ENCODE data around the gene KCTD20. TPM values are rescaled to one million over a fixed set of nuclear protein-coding genes. Genes with fewer than 3 reads are reported as not detected.

Gene KCTD20
- total and polyA plus RNA-seq, 10 of the 15 experiments (the other 5 are each of a cell fraction or from before 2014, with no cell fraction given), result 18.1 to 77.0 (median 50.5) TPM

DNA sequence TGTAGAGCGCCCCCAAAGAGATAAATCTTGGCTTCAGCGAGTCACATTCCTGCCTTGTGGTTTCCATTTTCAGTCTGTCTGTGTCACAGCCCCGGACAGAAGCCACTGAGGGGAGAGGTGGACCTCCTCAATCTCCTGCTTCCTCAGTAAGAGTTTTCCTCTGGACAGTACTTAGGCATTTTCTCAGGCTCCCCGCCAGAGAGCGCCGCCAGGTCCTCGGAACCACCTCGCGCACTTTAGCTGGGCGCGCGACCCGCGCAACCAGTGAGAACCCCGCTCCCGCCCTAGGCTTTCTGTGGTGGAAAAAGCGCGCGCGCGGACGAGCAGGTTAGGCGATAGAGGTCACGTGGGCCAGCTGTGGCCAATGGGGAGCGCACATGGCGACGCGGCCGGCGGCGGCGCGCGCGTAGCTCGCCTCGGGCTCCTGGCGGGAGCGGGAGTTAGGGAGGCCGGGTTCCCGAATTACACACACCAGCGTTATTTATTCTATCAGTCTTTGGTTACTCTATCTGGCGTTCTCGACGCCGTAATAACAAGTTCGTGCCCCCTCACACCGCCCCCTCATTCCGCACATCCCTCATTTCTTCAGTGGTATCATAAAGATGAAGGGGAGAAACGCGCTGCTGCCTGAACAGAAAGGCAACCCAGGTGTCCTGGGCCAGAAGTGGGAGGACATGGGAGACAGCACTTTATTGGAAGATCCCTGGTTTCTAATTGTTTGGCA, 19.5 kb upstream of the KCTD20 start (continued):
- TF ChIP-seq, protein P1, sequence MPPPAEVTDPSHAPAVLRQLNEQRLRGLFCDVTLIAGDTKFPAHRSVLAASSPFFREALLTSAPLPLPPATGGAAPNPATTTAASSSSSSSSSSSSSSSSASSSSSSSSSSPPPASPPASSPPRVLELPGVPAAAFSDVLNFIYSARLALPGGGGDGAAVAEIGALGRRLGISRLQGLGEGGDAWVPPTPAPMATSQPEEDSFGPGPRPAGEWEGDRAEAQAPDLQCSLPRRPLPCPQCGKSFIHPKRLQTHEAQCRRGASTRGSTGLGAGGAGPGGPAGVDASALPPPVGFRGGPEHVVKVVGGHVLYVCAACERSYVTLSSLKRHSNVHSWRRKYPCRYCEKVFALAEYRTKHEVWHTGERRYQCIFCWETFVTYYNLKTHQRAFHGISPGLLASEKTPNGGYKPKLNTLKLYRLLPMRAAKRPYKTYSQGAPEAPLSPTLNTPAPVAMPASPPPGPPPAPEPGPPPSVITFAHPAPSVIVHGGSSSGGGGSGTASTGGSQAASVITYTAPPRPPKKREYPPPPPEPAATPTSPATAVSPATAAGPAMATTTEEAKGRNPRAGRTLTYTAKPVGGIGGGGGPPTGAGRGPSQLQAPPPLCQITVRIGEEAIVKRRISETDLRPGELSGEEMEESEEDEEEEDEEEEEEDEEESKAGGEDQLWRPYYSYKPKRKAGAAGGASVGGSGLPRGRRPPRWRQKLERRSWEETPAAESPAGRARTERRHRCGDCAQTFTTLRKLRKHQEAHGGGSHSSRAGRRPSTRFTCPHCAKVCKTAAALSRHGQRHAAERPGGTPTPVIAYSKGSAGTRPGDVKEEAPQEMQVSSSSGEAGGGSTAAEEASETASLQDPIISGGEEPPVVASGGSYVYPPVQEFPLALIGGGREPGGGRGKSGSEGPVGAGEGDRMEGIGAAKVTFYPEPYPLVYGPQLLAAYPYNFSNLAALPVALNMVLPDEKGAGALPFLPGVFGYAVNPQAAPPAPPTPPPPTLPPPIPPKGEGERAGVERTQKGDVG (CRISPR knock-in tag; IDR thresholded peaks at IDR 0.05), result no peak
- no peak for TF ChIP-seq EP300 (IDR thresholded peaks at IDR 0.05; ENCODE audit: borderline replicate concordance in 1 of 2, control insufficient read depth in 1 of 2, low read depth in 2 of 2, low read length in 2 of 2)
- TF ChIP-seq EED (IDR thresholded peaks at IDR 0.05; ENCODE audit: low read depth), result peak; percentile 73; the same call in 1 of the 2 replicates
- no peak; the same call in 1 of the 2 replicates for TF ChIP-seq CBFB (IDR thresholded peaks at IDR 0.05; ENCODE audit: low read depth)
- TF ChIP-seq SIN3A (IDR thresholded peaks at IDR 0.05; ENCODE audit: low read depth, low read length), result no peak
- TF ChIP-seq MTA2 (IDR thresholded peaks at IDR 0.05; ENCODE audit: low read depth), result 0 out of 2 replicates have a peak, but pooled peaks have one; percentile 12
- no peak for TF ChIP-seq GABPA (IDR thresholded peaks at IDR 0.05; ENCODE audit: low read depth)
- TF ChIP-seq WRNIP1 (IDR thresholded peaks at IDR 0.05; ENCODE audit: borderline replicate concordance, low read depth, low read length), result no peak
- peak; percentile 70 to 75 for TF ChIP-seq IKZF2 (IDR thresholded peaks at IDR 0.05)
- TF ChIP-seq BCL11A (IDR thresholded peaks at IDR 0.05; ENCODE audit: low read depth, low read length), result no peak
- no peak for TF ChIP-seq SMAD1 (IDR thresholded peaks at IDR 0.05; ENCODE audit: low read depth, partially characterized antibody)
- TF ChIP-seq YY1 (IDR thresholded peaks at IDR 0.05; ENCODE audit: low read depth, low read length), result peak; percentile 70; the same call in 1 of the 2 replicates
- TF ChIP-seq, protein P2, sequence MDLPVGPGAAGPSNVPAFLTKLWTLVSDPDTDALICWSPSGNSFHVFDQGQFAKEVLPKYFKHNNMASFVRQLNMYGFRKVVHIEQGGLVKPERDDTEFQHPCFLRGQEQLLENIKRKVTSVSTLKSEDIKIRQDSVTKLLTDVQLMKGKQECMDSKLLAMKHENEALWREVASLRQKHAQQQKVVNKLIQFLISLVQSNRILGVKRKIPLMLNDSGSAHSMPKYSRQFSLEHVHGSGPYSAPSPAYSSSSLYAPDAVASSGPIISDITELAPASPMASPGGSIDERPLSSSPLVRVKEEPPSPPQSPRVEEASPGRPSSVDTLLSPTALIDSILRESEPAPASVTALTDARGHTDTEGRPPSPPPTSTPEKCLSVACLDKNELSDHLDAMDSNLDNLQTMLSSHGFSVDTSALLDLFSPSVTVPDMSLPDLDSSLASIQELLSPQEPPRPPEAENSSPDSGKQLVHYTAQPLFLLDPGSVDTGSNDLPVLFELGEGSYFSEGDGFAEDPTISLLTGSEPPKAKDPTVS (IDR thresholded peaks at IDR 0.05; ENCODE audit: low read depth, low read length), result no peak
- TF ChIP-seq ESRRA (IDR thresholded peaks at IDR 0.05; ENCODE audit: low read length), result no peak
- no peak for TF ChIP-seq SUZ12 (IDR thresholded peaks at IDR 0.05; ENCODE audit: unreplicated experiment)
- no peak for TF ChIP-seq SREBF1 (IDR thresholded peaks at IDR 0.05; ENCODE audit: low read length)
- TF ChIP-seq STAT1 (conservative IDR thresholded peaks at IDR 0.05), result peak; percentile 83; the same call in 1 of the 2 replicates
- TF ChIP-seq, protein P3, sequence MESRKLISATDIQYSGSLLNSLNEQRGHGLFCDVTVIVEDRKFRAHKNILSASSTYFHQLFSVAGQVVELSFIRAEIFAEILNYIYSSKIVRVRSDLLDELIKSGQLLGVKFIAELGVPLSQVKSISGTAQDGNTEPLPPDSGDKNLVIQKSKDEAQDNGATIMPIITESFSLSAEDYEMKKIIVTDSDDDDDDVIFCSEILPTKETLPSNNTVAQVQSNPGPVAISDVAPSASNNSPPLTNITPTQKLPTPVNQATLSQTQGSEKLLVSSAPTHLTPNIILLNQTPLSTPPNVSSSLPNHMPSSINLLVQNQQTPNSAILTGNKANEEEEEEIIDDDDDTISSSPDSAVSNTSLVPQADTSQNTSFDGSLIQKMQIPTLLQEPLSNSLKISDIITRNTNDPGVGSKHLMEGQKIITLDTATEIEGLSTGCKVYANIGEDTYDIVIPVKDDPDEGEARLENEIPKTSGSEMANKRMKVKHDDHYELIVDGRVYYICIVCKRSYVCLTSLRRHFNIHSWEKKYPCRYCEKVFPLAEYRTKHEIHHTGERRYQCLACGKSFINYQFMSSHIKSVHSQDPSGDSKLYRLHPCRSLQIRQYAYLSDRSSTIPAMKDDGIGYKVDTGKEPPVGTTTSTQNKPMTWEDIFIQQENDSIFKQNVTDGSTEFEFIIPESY (IDR thresholded peaks at IDR 0.05), result no peak
- TF ChIP-seq BACH1 (IDR thresholded peaks at IDR 0.05; ENCODE audit: borderline replicate concordance), result no peak; the same call in none of the 2 replicates
- TF ChIP-seq ZNF217 (IDR thresholded peaks at IDR 0.05), result no peak
- TF ChIP-seq LARP7 (IDR thresholded peaks at IDR 0.05), result no peak
- TF ChIP-seq, protein P4, sequence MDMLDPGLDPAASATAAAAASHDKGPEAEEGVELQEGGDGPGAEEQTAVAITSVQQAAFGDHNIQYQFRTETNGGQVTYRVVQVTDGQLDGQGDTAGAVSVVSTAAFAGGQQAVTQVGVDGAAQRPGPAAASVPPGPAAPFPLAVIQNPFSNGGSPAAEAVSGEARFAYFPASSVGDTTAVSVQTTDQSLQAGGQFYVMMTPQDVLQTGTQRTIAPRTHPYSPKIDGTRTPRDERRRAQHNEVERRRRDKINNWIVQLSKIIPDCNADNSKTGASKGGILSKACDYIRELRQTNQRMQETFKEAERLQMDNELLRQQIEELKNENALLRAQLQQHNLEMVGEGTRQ (IDR thresholded peaks at IDR 0.05; ENCODE audit: borderline replicate concordance, low read depth, low read length), result peak; percentile 91
- TF ChIP-seq RAD21 (IDR thresholded peaks at IDR 0.05; ENCODE audit: insufficient read depth, low read depth, low read length), result peak; percentile 74
